WI38 (cell line): ENCODE results near the gene RHBDL3.
"Not testable (repeated sequence)": the region's sequence is repeated elsewhere in the genome, so short reads cannot be mapped to it uniquely, and the experiment has no call there.

Source experiments
- H3K4me3 ChIP-seq: 2 replicates; pipeline ENCODE4 v1.5.1; 2011; ENCODE audit warnings: low read depth, mild to moderate bottlenecking, control low read depth, low read length
- TF ChIP-seq, protein P1 (sequence below): IDR thresholded peaks from 2 replicates; pipeline ENCODE4 v1.5.1; 2012; ENCODE audit warnings: low read depth, mild to moderate bottlenecking, control low read depth, low read length

Gene RHBDL3

DNA sequence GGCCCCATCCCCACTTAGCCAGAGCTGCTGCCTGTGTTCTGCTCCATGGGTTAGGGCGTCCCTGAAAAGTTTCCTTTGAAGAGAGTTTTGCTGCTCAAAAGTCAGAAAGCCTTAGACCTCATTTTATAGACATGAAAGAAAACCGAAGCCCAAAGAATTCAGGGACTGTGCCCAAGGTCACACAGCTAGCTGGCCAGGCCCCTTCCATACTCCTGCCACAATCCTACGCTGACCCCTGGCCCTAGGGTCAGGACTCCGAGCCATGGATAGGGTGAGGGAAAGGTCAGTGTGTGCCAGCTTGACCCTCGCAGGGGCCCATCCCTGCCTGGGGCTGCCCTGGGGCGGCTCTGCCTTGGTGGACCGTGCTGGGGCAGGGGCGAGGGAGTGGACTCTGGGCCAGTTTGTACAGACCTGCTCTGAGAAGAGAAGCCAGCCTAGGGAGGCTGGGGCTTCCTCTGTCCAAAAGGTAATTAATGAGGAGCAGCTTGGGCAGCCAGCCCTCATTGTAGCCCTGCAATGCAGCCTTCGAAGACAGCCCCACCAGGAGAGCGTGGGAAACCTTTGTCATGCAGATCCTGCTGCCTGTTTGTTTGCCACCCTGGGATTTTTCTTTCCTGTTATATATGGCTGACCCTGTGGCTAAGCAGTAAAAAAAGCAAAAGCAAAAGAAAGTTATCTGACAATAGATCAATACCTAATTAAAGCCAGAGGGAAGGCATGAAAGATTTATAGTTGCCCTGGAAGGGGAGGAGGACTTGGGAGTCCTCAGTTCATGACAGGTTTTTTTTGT, 37.4 kb downstream of the RHBDL3 start:
- TF ChIP-seq, protein P1, sequence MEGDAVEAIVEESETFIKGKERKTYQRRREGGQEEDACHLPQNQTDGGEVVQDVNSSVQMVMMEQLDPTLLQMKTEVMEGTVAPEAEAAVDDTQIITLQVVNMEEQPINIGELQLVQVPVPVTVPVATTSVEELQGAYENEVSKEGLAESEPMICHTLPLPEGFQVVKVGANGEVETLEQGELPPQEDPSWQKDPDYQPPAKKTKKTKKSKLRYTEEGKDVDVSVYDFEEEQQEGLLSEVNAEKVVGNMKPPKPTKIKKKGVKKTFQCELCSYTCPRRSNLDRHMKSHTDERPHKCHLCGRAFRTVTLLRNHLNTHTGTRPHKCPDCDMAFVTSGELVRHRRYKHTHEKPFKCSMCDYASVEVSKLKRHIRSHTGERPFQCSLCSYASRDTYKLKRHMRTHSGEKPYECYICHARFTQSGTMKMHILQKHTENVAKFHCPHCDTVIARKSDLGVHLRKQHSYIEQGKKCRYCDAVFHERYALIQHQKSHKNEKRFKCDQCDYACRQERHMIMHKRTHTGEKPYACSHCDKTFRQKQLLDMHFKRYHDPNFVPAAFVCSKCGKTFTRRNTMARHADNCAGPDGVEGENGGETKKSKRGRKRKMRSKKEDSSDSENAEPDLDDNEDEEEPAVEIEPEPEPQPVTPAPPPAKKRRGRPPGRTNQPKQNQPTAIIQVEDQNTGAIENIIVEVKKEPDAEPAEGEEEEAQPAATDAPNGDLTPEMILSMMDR, result no peak
- no peak overlapping the region for H3K4me3 ChIP-seq

DNA sequence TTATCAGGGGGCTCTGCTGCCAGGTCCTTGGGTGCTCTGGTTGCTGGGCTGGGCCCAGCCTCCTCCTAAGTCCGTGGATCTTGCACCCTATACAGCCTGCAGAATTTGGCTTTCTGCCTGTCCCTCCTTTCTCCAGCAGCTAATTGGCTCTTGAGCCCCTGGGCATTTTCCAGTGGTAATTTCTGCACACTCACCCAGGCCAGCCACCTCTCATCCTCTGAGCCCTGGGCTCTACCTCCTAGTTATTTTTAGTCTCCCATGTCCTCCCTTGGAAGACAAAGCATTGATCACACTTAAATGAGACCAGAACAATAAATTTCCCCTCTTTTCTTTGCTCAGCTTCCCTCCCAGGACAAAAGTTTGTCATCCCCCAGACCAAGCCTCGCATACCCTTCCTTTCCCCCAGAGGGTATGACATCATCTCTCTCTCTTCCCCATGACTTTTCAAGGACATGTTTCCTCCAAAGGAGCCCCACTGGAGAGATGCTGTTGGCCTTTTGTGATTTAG, 38.2 kb downstream of the RHBDL3 start:
- H3K4me3 ChIP-seq, result no peak overlapping the region
- TF ChIP-seq, protein P1, result no peak

DNA sequence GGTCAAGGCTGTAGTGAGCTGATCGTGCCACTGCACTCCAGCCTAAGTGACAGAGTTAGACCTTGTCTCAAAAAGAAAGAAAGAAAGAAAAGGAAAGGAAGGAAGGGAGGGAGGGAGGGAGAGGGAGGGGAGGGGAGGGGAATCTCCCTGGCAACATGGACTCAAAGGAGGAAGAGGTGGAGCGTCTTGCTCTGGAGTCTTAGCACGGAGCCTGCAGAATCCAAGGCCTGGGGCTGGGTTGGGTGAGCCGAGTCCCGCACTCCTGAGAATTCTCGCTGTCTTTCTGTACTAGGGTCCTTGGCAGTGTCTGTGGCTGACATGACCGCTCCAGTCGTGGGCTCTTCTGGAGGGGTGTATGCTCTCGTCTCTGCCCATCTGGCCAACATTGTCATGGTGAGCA, 39.4 kb downstream of the RHBDL3 start:
- TF ChIP-seq, protein P1, result no peak
- H3K4me3 ChIP-seq, result no peak overlapping the region

DNA sequence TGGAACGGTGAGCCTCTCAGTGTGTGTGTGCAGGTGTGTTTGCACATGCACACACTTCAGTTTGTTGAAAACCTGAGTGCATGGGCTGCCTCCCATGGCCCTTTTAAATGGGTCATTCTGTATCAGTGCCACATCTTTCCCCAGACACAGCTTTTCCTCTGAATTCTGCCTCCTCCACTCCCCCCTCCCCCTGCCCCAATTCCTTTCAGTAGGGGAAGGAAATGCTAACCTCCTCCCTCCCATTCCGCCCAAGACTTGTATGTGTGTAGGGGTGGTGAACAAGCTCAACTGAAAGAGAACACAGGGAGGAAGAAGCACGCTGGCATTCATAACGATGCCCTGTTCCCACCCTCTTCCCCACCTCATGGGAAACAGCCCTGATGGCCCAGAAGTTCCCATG, 42.0 kb downstream of the RHBDL3 start:
- TF ChIP-seq, protein P1, result no peak
- no peak overlapping the region for H3K4me3 ChIP-seq

DNA sequence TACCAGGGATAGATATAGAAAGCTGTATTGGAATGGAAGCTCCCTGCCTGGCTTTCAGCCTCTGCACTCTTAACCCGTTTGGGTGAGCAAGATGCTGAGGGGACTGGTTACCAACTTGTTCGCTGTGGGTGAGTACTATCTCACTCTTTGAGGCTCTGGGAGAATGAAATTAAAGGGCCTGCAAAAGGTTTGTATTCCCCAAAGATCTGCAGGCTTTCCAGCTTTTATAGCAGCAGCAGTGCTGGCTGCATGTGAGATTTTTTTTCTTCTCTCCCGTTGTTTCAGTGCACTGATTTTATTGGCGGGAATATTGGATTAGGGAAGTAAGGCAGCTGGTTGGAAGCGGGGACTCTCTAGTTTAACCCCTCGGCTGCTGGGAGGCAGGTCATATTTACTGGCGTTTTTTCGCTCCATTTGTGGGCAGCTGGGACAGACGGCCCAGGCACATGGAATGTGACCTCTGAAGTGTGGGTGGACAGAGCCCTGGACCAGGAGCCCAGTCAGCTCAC, 45.5 kb downstream of the RHBDL3 start:
- TF ChIP-seq, protein P1, result no peak
- no peak overlapping the region for H3K4me3 ChIP-seq

DNA sequence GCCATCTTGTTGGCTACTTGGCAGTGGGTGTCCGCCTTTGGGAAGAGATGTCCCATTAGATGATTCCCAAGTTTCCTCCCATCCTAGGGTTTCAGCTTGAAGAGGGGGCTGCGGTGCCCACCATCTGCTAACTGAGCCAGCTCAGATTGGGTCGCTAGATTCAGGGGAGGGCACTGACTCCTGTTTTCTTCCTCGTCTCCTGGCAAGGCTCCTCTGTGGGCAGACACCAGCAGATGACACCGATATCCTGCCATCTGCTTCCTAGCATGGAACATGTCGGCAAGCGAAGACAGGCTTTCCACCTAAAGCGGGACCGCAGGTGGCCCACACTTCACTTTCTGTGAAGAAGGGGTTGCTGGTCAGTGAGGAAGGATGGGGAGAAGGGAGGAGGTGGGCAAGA, 49.0 kb downstream of the RHBDL3 start:
- H3K4me3 ChIP-seq, result no peak overlapping the region
- TF ChIP-seq, protein P1, result no peak

DNA sequence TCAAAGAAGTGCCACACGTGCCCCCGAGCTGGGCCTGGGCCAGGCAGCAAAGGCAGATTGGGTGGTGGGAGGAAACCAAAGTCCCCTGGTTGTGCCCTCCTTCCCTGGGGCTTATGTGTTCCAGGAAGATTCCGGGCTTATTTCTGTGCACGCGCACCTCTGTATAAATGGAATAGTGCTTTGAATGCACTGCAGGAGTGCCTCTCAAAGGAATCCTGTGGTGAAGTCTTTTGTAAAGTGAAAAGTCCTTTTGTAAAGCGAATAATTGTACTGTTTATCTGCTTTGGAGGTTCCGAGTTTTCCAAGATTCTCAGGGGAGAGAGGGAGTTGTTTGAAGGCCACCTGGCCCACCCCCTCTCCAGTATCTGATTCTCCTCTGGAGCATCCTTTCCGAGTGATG, 49.5 kb downstream of the RHBDL3 start:
- TF ChIP-seq, protein P1, result no peak
- no peak overlapping the region for H3K4me3 ChIP-seq

DNA sequence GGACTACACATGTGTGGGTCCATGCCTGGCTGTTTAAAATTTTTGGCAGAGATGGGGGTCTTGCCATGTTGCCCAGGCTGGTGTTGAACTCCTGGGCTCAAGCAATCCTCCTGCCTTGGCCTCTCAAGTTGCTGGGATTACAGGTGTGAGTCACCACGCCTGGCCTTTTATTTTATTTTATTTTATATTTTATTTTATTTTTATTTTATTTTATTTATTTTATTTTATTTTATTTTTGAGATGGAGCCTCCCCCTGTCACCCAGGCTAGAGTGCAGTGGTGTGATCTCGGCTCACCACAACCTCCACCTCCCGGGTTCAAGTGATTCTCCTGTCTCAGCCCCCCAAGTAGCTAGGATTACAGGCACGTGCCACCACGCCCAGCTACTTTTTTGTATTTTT, 51.0 kb downstream of the RHBDL3 start:
- not testable (repeated sequence) for H3K4me3 ChIP-seq
